HCT116 (cell line): ENCODE data around the gene LPO. TPM values are rescaled to one million over a fixed set of nuclear protein-coding genes. Genes with fewer than 3 reads are reported as not detected.

Source experiments
- ATAC-seq: fragments of 200-7000 bp; cut with Tn5 transposase; 2 replicates; pipeline ENCODE4 v1.9.1; 2020; ENCODE audit warnings: mild to moderate bottlenecking, moderate library complexity
- BruUV-seq: library from RNA; stranded (reverse); fragments of 400-500 nt; replicated peaks from 2 replicates; lab custom pipeline; 2021; lab: Mats Ljungman, UMichigan
- CTCF ChIA-PET: fragments of 300-600 bp; sonication (Branson Sonifier 250); formaldehyde crosslinking; loops from one replicate; lab custom pipeline; 2021; ENCODE audit warnings: antibody characterized with exemption; lab: Charles Lee
- POLR2A ChIA-PET: fragments of 300-600, 350-600 bp; sonication (Branson Sonifier 250); formaldehyde crosslinking; loops from one replicate; lab custom pipeline; 2021; ENCODE audit warnings: antibody characterized with exemption; lab: Charles Lee
- RAD21 ChIA-PET, 2 experiments: fragments of 300-600 bp; sonication (Branson Sonifier 250); formaldehyde crosslinking; loops; one replicate each; lab custom pipeline; 2023; ENCODE audit warnings: low total read pairs in 2 of 2; ENCODE audit not compliant: uncharacterized antibody in 2 of 2, unreplicated experiment in 2 of 2, low non-redundant PET in 1 of 2; lab: Charles Lee
- DNase-seq: peaks from one replicate; pipeline ENCODE4 v3.0.0-alpha.2; 2010; ENCODE audit warnings: low read depth, low spot score
- H2AFZ ChIP-seq: fragments of 200-600 bp; shearing (Covaris generic), sonication (generic); 2 replicates; pipeline ENCODE4 v1.6.1; 2017; ENCODE audit warnings: low read depth, mixed run types, mixed read lengths, antibody characterized with exemption, low read length; ENCODE audit not compliant: poor library complexity, severe bottlenecking
- H3K27ac ChIP-seq: 2 replicates; pipeline ENCODE4 v1.5.1; 2012; ENCODE audit warnings: low read depth, low read length
- H3K27me3 ChIP-seq: fragments of 200-600 bp; sonication (generic); 2 replicates; pipeline ENCODE4 v1.6.1; 2016; ENCODE audit warnings: mixed run types, low read length, mixed read lengths; ENCODE audit not compliant: insufficient read depth
- H3K36me3 ChIP-seq, 2 experiments: fragments of 200-500 bp in 1 of 2; fragments of 200-600 bp in 1 of 2; sonication (Bioruptor generic) in 1 of 2; sonication (generic) in 1 of 2; 2 replicates each; pipeline versions ENCODE4 v1.5.1 to v1.6.1; 2014 to 2016; ENCODE audit warnings: low read length in 2 of 2, inconsistent platforms in 1 of 2, mixed read lengths in 1 of 2, mixed run types in 1 of 2; ENCODE audit not compliant: insufficient read depth in 2 of 2, control insufficient read depth in 1 of 2
- H3K4me1 ChIP-seq, 2 experiments: fragments of 200-600 bp in 1 of 2; sonication (generic) in 1 of 2; 2 replicates each; pipeline versions ENCODE4 v1.5.1 to v1.6.1; 2012 to 2017; ENCODE audit warnings: low read length in 2 of 2, inconsistent platforms in 1 of 2, mild to moderate bottlenecking in 1 of 2, mixed read lengths in 1 of 2, mixed run types in 1 of 2, moderate library complexity in 1 of 2; ENCODE audit not compliant: insufficient read depth in 2 of 2, control insufficient read depth in 1 of 2
- H3K4me2 ChIP-seq: fragments of 200-600 bp; sonication (generic); 2 replicates; pipeline ENCODE4 v1.6.1; 2017; ENCODE audit warnings: mixed run types, low read length, mixed read lengths
- H3K4me3 ChIP-seq, 2 experiments: fragments of 200-600 bp in 1 of 2; sonication (generic) in 1 of 2; replicated peaks in 1 of 2; 2 replicates each; pipeline ENCODE4 v1.5.1; 2011 to 2016; ENCODE audit warnings: low read length in 2 of 2, control low read depth in 1 of 2, low read depth in 1 of 2, mild to moderate bottlenecking in 1 of 2, mixed read lengths in 1 of 2, mixed run types in 1 of 2
- H3K79me2 ChIP-seq: fragments of 200-600 bp; sonication (generic); 2 replicates; pipeline ENCODE4 v1.6.1; 2017; ENCODE audit warnings: mild to moderate bottlenecking, mixed run types, low read length, moderate library complexity, mixed read lengths; ENCODE audit not compliant: insufficient read depth
- H3K9ac ChIP-seq: fragments of 200-600 bp; sonication (generic); 2 replicates; pipeline ENCODE4 v1.6.1; 2016; ENCODE audit warnings: low read length, mixed read lengths
- H3K9me2 ChIP-seq: fragments of 200-600 bp; sonication (generic), shearing (Covaris generic); 2 replicates; pipeline ENCODE4 v1.6.1; 2017; ENCODE audit warnings: mixed run types, mild to moderate bottlenecking, moderate library complexity; ENCODE audit not compliant: insufficient read depth
- H3K9me3 ChIP-seq, 2 experiments: fragments of 200-500 bp in 1 of 2; fragments of 200-600 bp in 1 of 2; sonication (Bioruptor generic) in 1 of 2; sonication (generic) in 1 of 2; 2 replicates each; pipeline ENCODE4 v1.6.1; 2014 to 2017; ENCODE audit warnings: low read length in 2 of 2, mixed read lengths in 2 of 2, inconsistent platforms in 1 of 2, low read depth in 1 of 2, mild to moderate bottlenecking in 1 of 2, mixed run types in 1 of 2, moderate library complexity in 1 of 2; ENCODE audit not compliant: control insufficient read depth in 1 of 2, insufficient read depth in 1 of 2
- H4K20me1 ChIP-seq: fragments of 200-600 bp; sonication (generic), shearing (Covaris generic); 2 replicates; pipeline ENCODE4 v1.6.1; 2017; ENCODE audit warnings: mixed run types, mild to moderate bottlenecking, moderate library complexity; ENCODE audit not compliant: insufficient read depth
- CBX3 ChIP-seq: IDR thresholded peaks from 2 replicates; pipeline ENCODE4 v1.6.1; 2012; ENCODE audit warnings: low read depth
- CEBPB ChIP-seq: IDR thresholded peaks from 2 replicates; pipeline ENCODE4 v1.6.1; 2012; ENCODE audit warnings: low read depth
- EGR1 ChIP-seq: IDR thresholded peaks from 2 replicates; pipeline ENCODE4 v1.6.1; 2012; ENCODE audit warnings: low read depth
- ELF1 ChIP-seq: IDR thresholded peaks from 2 replicates; pipeline ENCODE4 v1.6.1; 2012; ENCODE audit warnings: low read depth, borderline replicate concordance
- FOSL1 ChIP-seq: IDR thresholded peaks from 2 replicates; pipeline ENCODE4 v1.6.1; 2012; ENCODE audit warnings: low read depth
- JUND ChIP-seq: IDR thresholded peaks from 2 replicates; pipeline ENCODE4 v1.6.1; 2012
- POLR2AphosphoS5 ChIP-seq: IDR thresholded peaks from 2 replicates; pipeline ENCODE4 v1.6.1; 2011; ENCODE audit warnings: mild to moderate bottlenecking, low read depth, low read length, moderate library complexity
- RAD21 ChIP-seq: IDR thresholded peaks from 2 replicates; pipeline ENCODE4 v1.6.1; 2012; ENCODE audit warnings: low read depth, mild to moderate bottlenecking
- SIN3A ChIP-seq: IDR thresholded peaks from 2 replicates; pipeline ENCODE4 v1.6.1; 2012; ENCODE audit warnings: low read depth
- SP1 ChIP-seq: IDR thresholded peaks from 2 replicates; pipeline ENCODE4 v1.6.1; 2012; ENCODE audit warnings: low read depth
- SRF ChIP-seq: IDR thresholded peaks from 2 replicates; pipeline ENCODE4 v1.6.1; 2012; ENCODE audit warnings: low read depth
- TCF7L2 ChIP-seq: IDR thresholded peaks from 2 replicates; pipeline ENCODE4 v1.7.0; 2011; ENCODE audit warnings: borderline replicate concordance, inconsistent platforms; ENCODE audit not compliant: insufficient read depth, insufficient read length; ENCODE audit errors: extremely low read depth
- YY1 ChIP-seq: IDR thresholded peaks from 2 replicates; pipeline ENCODE4 v1.6.1; 2011; ENCODE audit warnings: low read length, low read depth, moderate library complexity, mild to moderate bottlenecking; ENCODE audit not compliant: insufficient replicate concordance; ENCODE audit errors: extremely low read depth
- ZNF274 ChIP-seq: fragments of 200-500 bp; sonication (Bioruptor generic); IDR thresholded peaks from 2 replicates; pipeline ENCODE4 v1.6.1; 2014; ENCODE audit warnings: mild to moderate bottlenecking, low read depth, low read length, inconsistent platforms
- intact Hi-C: fragments of 100-400 bp; cut with micrococcal nuclease; formaldehyde crosslinking; loops from 2 replicates; pipeline ENCODE4 v1.10.0; 2022
- total RNA-seq: library from RNA; stranded (reverse); gene quantifications from one replicate; pipeline ENCODE4 v1.2.1, GENCODE V29; 2021; ENCODE audit not compliant: unreplicated experiment
- TF ChIP-seq, protein P1 (sequence below): IDR thresholded peaks from 2 replicates; pipeline ENCODE4 v1.6.1; 2012
- TF ChIP-seq, protein P2 (sequence below): IDR thresholded peaks from 2 replicates; pipeline ENCODE4 v1.6.1; 2012
- TF ChIP-seq, protein P3 (sequence below): IDR thresholded peaks from 2 replicates; pipeline ENCODE4 v1.6.1; 2011; ENCODE audit warnings: mild to moderate bottlenecking, low read length, moderate library complexity; ENCODE audit not compliant: insufficient replicate concordance; ENCODE audit errors: extremely low read depth
- TF ChIP-seq, protein P4 (sequence below), 3 experiments: fragments of 200-600 bp in 1 of 3; sonication (generic) in 1 of 3; IDR thresholded peaks in 2 of 3; conservative IDR thresholded peaks in 1 of 3; 2 replicates each; pipeline ENCODE4 v1.5.1; 2012 to 2017; ENCODE audit warnings: low read depth in 2 of 3, low read length in 2 of 3, antibody characterized with exemption in 1 of 3, borderline replicate concordance in 1 of 3, control low read depth in 1 of 3, mild to moderate bottlenecking in 1 of 3, mixed read lengths in 1 of 3, mixed run types in 1 of 3, moderate library complexity in 1 of 3; ENCODE audit not compliant: insufficient read depth in 1 of 3

LPO gene
- total RNA-seq, 1 experiment from 2014 or later = not detected

DNA sequence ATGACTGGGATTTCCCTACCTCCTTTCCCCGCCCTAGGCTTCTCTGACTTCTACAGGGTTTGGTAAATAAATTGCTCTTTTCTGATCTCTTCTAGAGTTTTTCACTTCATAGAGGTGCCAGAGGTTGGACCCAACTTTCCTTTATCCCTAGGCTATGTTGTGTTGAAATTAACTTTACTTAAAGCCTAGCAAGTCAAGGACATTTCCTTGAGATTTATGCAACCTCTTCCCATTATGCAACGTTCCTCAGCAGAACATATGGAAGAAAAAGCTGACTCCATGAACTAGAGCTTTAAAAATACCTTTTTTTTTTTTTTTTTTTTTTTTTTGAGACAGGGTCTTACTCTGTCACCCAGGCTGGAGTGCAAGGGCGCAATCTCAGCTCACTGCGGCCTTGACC lies 26.9 kb downstream of the LPO start:
- Histone ChIP-seq H3K9me3 (no peaks in the 10 kb centered on the region), H3K9me2 (no peaks in the 10 kb centered on the region), H3K9ac (no peak overlapping the region), H3K27me3 (peaks cover 51% of the 10 kb centered on the region), H3K4me1 (no peaks in the 10 kb centered on the region), H3K27ac (no peak overlapping the region), H3K4me3 (no peak overlapping the region), H2AFZ (no peak overlapping the region), H3K36me3 (no peaks in the 10 kb centered on the region), H3K79me2 (no peaks in the 10 kb centered on the region), H4K20me1 (no peaks in the 10 kb centered on the region), H3K4me2 (no peak overlapping the region)
- POLR2A ChIA-PET = no interaction called here
- RAD21 ChIA-PET = no interaction called here
- ATAC-seq (no peak), DNase-seq (no peak)
- intact Hi-C loops = no loop called here
- BruUV-seq = no TSS peak
- CTCF ChIA-PET = no interaction called here
- TF ChIP-seq YY1 (no peak), SIN3A (no peak), POLR2AphosphoS5 (no peak), SRF (no peak), FOSL1 (no peak), RAD21 (no peak), SP1 (no peak), TCF7L2 (no peak), JUND (no peak), EGR1 (no peak), CEBPB (no peak), CBX3 (no peak), ELF1 (no peak), ZNF274 (no peak)
- TF ChIP-seq, protein P1, sequence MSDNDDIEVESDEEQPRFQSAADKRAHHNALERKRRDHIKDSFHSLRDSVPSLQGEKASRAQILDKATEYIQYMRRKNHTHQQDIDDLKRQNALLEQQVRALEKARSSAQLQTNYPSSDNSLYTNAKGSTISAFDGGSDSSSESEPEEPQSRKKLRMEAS = no peak
- TF ChIP-seq, protein P2, sequence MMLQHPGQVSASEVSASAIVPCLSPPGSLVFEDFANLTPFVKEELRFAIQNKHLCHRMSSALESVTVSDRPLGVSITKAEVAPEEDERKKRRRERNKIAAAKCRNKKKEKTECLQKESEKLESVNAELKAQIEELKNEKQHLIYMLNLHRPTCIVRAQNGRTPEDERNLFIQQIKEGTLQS = no peak
- TF ChIP-seq, protein P3, sequence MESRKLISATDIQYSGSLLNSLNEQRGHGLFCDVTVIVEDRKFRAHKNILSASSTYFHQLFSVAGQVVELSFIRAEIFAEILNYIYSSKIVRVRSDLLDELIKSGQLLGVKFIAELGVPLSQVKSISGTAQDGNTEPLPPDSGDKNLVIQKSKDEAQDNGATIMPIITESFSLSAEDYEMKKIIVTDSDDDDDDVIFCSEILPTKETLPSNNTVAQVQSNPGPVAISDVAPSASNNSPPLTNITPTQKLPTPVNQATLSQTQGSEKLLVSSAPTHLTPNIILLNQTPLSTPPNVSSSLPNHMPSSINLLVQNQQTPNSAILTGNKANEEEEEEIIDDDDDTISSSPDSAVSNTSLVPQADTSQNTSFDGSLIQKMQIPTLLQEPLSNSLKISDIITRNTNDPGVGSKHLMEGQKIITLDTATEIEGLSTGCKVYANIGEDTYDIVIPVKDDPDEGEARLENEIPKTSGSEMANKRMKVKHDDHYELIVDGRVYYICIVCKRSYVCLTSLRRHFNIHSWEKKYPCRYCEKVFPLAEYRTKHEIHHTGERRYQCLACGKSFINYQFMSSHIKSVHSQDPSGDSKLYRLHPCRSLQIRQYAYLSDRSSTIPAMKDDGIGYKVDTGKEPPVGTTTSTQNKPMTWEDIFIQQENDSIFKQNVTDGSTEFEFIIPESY = no peak
- TF ChIP-seq, protein P4, sequence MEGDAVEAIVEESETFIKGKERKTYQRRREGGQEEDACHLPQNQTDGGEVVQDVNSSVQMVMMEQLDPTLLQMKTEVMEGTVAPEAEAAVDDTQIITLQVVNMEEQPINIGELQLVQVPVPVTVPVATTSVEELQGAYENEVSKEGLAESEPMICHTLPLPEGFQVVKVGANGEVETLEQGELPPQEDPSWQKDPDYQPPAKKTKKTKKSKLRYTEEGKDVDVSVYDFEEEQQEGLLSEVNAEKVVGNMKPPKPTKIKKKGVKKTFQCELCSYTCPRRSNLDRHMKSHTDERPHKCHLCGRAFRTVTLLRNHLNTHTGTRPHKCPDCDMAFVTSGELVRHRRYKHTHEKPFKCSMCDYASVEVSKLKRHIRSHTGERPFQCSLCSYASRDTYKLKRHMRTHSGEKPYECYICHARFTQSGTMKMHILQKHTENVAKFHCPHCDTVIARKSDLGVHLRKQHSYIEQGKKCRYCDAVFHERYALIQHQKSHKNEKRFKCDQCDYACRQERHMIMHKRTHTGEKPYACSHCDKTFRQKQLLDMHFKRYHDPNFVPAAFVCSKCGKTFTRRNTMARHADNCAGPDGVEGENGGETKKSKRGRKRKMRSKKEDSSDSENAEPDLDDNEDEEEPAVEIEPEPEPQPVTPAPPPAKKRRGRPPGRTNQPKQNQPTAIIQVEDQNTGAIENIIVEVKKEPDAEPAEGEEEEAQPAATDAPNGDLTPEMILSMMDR (IDR thresholded peaks at IDR 0.05 in 2 of 3, conservative IDR thresholded peaks at IDR 0.05 in 1 of 3; ENCODE audit: borderline replicate concordance in 1 of 3, insufficient read depth in 1 of 3, low read depth in 2 of 3, low read length in 2 of 3) = no peak
